CD14-positive monocyte (primary cell): ENCODE data around the gene SETD5. TPM values are rescaled to one million over a fixed set of nuclear protein-coding genes. Genes with fewer than 3 reads are reported as not detected.

Experiments
- DNase-seq, 3 donors: peaks; one replicate each; pipeline ENCODE4 v3.0.0-alpha.2; 2011 to 2022
- H2AFZ ChIP-seq: 2 replicates; pipeline ENCODE4 v1.6.0; 2012; ENCODE audit warnings: mild to moderate bottlenecking, low read depth, low read length, inconsistent platforms; ENCODE audit not compliant: insufficient read depth, poor library complexity, severe bottlenecking
- H3K27ac ChIP-seq, 2 donors: 1 replicate in 1 of 2; 2 replicates in 1 of 2; pipeline ENCODE4 v1.5.1; 2012 to 2013; ENCODE audit warnings: low read length in 2 of 2, control low read depth in 1 of 2, inconsistent platforms in 1 of 2, low read depth in 1 of 2, mild to moderate bottlenecking in 1 of 2
- H3K27me3 ChIP-seq, 2 donors: one replicate each; pipeline versions ENCODE4 v1.6.0 to v1.6.1; 2011 to 2013; ENCODE audit warnings: low read length in 2 of 2; ENCODE audit not compliant: control insufficient read depth in 2 of 2, insufficient read depth in 2 of 2
- H3K36me3 ChIP-seq, 2 donors: replicated peaks in 1 of 2; 1 replicate in 1 of 2; 2 replicates in 1 of 2; pipeline versions ENCODE4 v1.5.1 to v1.6.1; 2012 to 2013; ENCODE audit warnings: low read length in 2 of 2, control low read depth in 1 of 2, inconsistent platforms in 1 of 2, mild to moderate bottlenecking in 1 of 2; ENCODE audit not compliant: insufficient read depth in 2 of 2, control insufficient read depth in 1 of 2
- H3K4me1 ChIP-seq, 2 donors: 1 replicate in 1 of 2; 2 replicates in 1 of 2; pipeline versions ENCODE4 v1.5.1 to v1.6.1; 2012 to 2013; ENCODE audit warnings: low read length in 2 of 2, control low read depth in 1 of 2, inconsistent platforms in 1 of 2, mild to moderate bottlenecking in 1 of 2, moderate library complexity in 1 of 2; ENCODE audit not compliant: insufficient read depth in 2 of 2, control insufficient read depth in 1 of 2
- H3K4me2 ChIP-seq: replicated peaks from 2 replicates; pipeline ENCODE3; 2012; ENCODE audit warnings: low read length, moderate library complexity, mild to moderate bottlenecking; ENCODE audit not compliant: poor library complexity, severe bottlenecking; ENCODE audit errors: extremely low read depth
- H3K4me3 ChIP-seq, 3 experiments: fragments of 200-600 bp in 1 of 3; sonication (generic) in 1 of 3; replicated peaks in 1 of 3; 1 replicate in 2 of 3; 2 replicates in 1 of 3; pipeline ENCODE4 v1.5.1; 2011 to 2013; ENCODE audit warnings: low read length in 3 of 3, mild to moderate bottlenecking in 3 of 3, control low read depth in 2 of 3, low read depth in 2 of 3, inconsistent platforms in 1 of 3, moderate library complexity in 1 of 3
- H3K79me2 ChIP-seq: 2 replicates; pipeline ENCODE4 v1.6.0; 2012; ENCODE audit warnings: mild to moderate bottlenecking, control low read depth, inconsistent platforms, low read length, moderate library complexity; ENCODE audit not compliant: insufficient read depth
- H3K9ac ChIP-seq: 2 replicates; pipeline ENCODE4 v1.6.0; 2017; ENCODE audit warnings: low read length, mild to moderate bottlenecking; ENCODE audit not compliant: insufficient read depth, poor library complexity, severe bottlenecking
- H3K9me3 ChIP-seq, 2 donors: replicated peaks in 1 of 2; 1 replicate in 1 of 2; 2 replicates in 1 of 2; pipeline versions ENCODE4 v1.5.1 to v1.6.1; 2012 to 2013; ENCODE audit warnings: low read length in 2 of 2, control low read depth in 1 of 2; ENCODE audit not compliant: control insufficient read depth in 1 of 2, insufficient read depth in 1 of 2
- H4K20me1 ChIP-seq: 2 replicates; pipeline ENCODE4 v1.6.0; 2012; ENCODE audit warnings: mild to moderate bottlenecking, low read length, control low read depth, moderate library complexity; ENCODE audit not compliant: insufficient read depth
- H3K27ac Mint-ChIP-seq, 7 donors: one replicate each; pipeline ENCODE4 v1.8.0; 2020; ENCODE audit warnings: mild to moderate bottlenecking in 7 of 7, mixed read lengths in 7 of 7, moderate library complexity in 6 of 7, inconsistent platforms in 2 of 7
- H3K27me3 Mint-ChIP-seq, 3 donors: one replicate each; pipeline ENCODE4 v1.8.0; 2021 to 2022; ENCODE audit warnings: low read depth in 3 of 3, mild to moderate bottlenecking in 3 of 3, mixed read lengths in 3 of 3, moderate library complexity in 3 of 3, inconsistent platforms in 1 of 3
- H3K36me3 Mint-ChIP-seq, 2 donors: one replicate each; pipeline ENCODE4 v1.8.0; 2020; ENCODE audit warnings: mixed read lengths in 2 of 2, inconsistent platforms in 1 of 2, mild to moderate bottlenecking in 1 of 2
- H3K4me1 Mint-ChIP-seq: one replicate; pipeline ENCODE4 v1.8.0; 2020; ENCODE audit warnings: mild to moderate bottlenecking, mixed read lengths
- H3K4me3 Mint-ChIP-seq, 2 donors: one replicate each; pipeline ENCODE4 v1.8.0; 2020; ENCODE audit warnings: mild to moderate bottlenecking in 2 of 2, mixed read lengths in 2 of 2, moderate library complexity in 1 of 2
- H3K9me3 Mint-ChIP-seq, 7 donors: one replicate each; pipeline ENCODE4 v1.8.0; 2020 to 2022; ENCODE audit warnings: mixed read lengths in 7 of 7, mild to moderate bottlenecking in 6 of 7, moderate library complexity in 6 of 7, inconsistent platforms in 2 of 7
- CTCF ChIP-seq: fragments of 200-600 bp; IDR thresholded peaks from one replicate; pipeline ENCODE4 v1.8.0; 2022; ENCODE audit warnings: antibody characterized with exemption, mild to moderate bottlenecking
- WGBS: methylation state at CpG from one replicate; pipeline ENCODE4 v1.1.5; 2013; ENCODE audit warnings: missing lambda C conversion rate; ENCODE audit not compliant: insufficient coverage; 5-methylcytosine and 5-hydroxymethylcytosine counted together
- intact Hi-C, 2 donors: fragments of 100-400 bp; cut with micrococcal nuclease; formaldehyde crosslinking; loops; one replicate each; pipeline versions ENCODE4 v1.15.0 to v1.15.1; 2023
- polyA plus RNA-seq, 3 donors: library from polyadenylated mRNA; depleted of rRNA in 1 of 3; unstranded in 2 of 3; stranded (reverse) in 1 of 3; fragments of 300-500 nt in 2 of 3; fragments of >200 nt in 1 of 3; fragmentation: Illumina TruSeq in 2 of 3; gene quantifications; 1 replicate in 2 of 3; 2 replicates in 1 of 3; pipeline ENCODE4 v1.2.3, GENCODE V29; 2012 to 2021

SETD5 gene
- polyA plus RNA-seq, 3 donors: 4.1 to 51.5 (median 13.7) TPM

- H4K20me1 ChIP-seq: peaks cover 95% of the 10 kb centered on the region
- peak overlapping the region in 1 of 2 donors; percentile 45 for H3K27ac ChIP-seq
- no peaks in the 10 kb centered on the region for H3K9me3 Mint-ChIP-seq
- no CpG with 5 or more reads among the region's 3 CpGs for WGBS
- peaks cover 0 to 2% (median 0%) of the 10 kb centered on the region in 3 donors for H3K27me3 Mint-ChIP-seq
- no peak for DNase-seq
- H3K4me1 Mint-ChIP-seq: peaks cover 21% of the 10 kb centered on the region
- no peaks in the 10 kb centered on the region for H3K9me3 ChIP-seq
- H3K79me2 ChIP-seq: peaks cover 100% of the 10 kb centered on the region
- H3K4me3 ChIP-seq: no peak overlapping the region
- peaks cover 4 to 14% of the 10 kb centered on the region in 2 donors for H3K4me1 ChIP-seq
- no peak for TF ChIP-seq CTCF
- no peak overlapping the region for H3K4me2 ChIP-seq
- intact Hi-C loops: no loop called here
- H3K9ac ChIP-seq: no peak overlapping the region
- H3K27me3 ChIP-seq: no peaks in the 10 kb centered on the region
- H2AFZ ChIP-seq: no peak overlapping the region
- peak overlapping the region in 1 of 7 donors; percentile 61 for H3K27ac Mint-ChIP-seq
- no peak overlapping the region for H3K4me3 Mint-ChIP-seq
- peaks cover 0 to 7% of the 10 kb centered on the region in 2 donors for H3K36me3 ChIP-seq
- peaks cover 5 to 7% of the 10 kb centered on the region in 2 donors for H3K36me3 Mint-ChIP-seq
Measured at GRCh38 chr3:9416139-9416780, 18.8 kb downstream of the SETD5 start.

GRCh38 chr3:9420850-9421549, 23.6 kb downstream of the SETD5 start:
- H3K4me2 ChIP-seq: no peak overlapping the region
- Mint-ChIP-seq H3K4me3 (no peak overlapping the region), H3K9me3 (no peaks in the 10 kb centered on the region), H3K27me3 (no peaks in the 10 kb centered on the region), H3K36me3 (peaks cover 17 to 23% of the 10 kb centered on the region in 2 donors), H3K27ac (peak overlapping the region; percentile 6 to 72 (median 31)), H3K4me1 (peaks cover 20% of the 10 kb centered on the region)
- no peak overlapping the region for H2AFZ ChIP-seq
- no peak overlapping the region for H3K4me3 ChIP-seq
- peaks cover 9 to 17% of the 10 kb centered on the region in 2 donors for H3K36me3 ChIP-seq
- no peak for TF ChIP-seq CTCF
- no CpG with 5 or more reads among the region's 2 CpGs for WGBS
- H3K27ac ChIP-seq: peak overlapping the region in 1 of 2 donors; percentile 26
- H3K9ac ChIP-seq: no peak overlapping the region
- H3K79me2 ChIP-seq: peaks cover 100% of the 10 kb centered on the region
- peaks cover 10 to 18% of the 10 kb centered on the region in 2 donors for H3K4me1 ChIP-seq
- H4K20me1 ChIP-seq: peaks cover 92% of the 10 kb centered on the region
- DNase-seq: no peak
- no peaks in the 10 kb centered on the region for H3K9me3 ChIP-seq
- H3K27me3 ChIP-seq: no peaks in the 10 kb centered on the region
- intact Hi-C loops: loop anchor here in 1 of 2 donors (5.0 kb wide), 1 partner anchor 69 kb away; no protein-coding TSS in a partner anchor
